OCI-LY7 (cell line): Measurements from ENCODE around the gene THRAP3. TPM values are rescaled to one million over a fixed set of nuclear protein-coding genes. Genes with fewer than 3 reads are reported as not detected.

ENCODE experiments used
- Bru-seq: library from RNA; stranded (reverse); fragments of 400-500 nt; gene quantifications from one replicate; lab custom pipeline; 2021; lab: Mats Ljungman, UMichigan
- BruChase-seq, 2 experiments: library from RNA; stranded (reverse); fragments of 400-500 nt; gene quantifications; one replicate each; lab custom pipeline; 2021; lab: Mats Ljungman, UMichigan
- BruUV-seq: library from RNA; stranded (reverse); fragments of 400-500 nt; replicated peaks from 2 replicates; lab custom pipeline; 2021; lab: Mats Ljungman, UMichigan
- CTCF ChIA-PET: fragments of 300-600 bp; sonication (Branson Sonifier 250); formaldehyde crosslinking; loops from one replicate; lab custom pipeline; 2022; ENCODE audit warnings: antibody characterized with exemption; ENCODE audit not compliant: unreplicated experiment; lab: Charles Lee
- POLR2A ChIA-PET: fragments of 300-600 bp; sonication (Branson Sonifier 250); formaldehyde crosslinking; loops from one replicate; lab custom pipeline; 2022; ENCODE audit warnings: antibody characterized with exemption; lab: Charles Lee
- DNase-seq: peaks from one replicate; pipeline ENCODE4 v3.0.0-alpha.2; 2015; ENCODE audit warnings: low spot score
- H2AFZ ChIP-seq: fragments of 200-600 bp; sonication (generic), shearing (Covaris generic); 2 replicates; pipeline ENCODE4 v1.6.1; 2014; ENCODE audit warnings: mild to moderate bottlenecking, antibody characterized with exemption, low read length, moderate library complexity
- H3K27ac ChIP-seq: fragments of 200-600 bp; sonication (generic); 2 replicates; pipeline ENCODE4 v1.5.1; 2014; ENCODE audit warnings: mixed run types, low read depth, mild to moderate bottlenecking, moderate library complexity, low read length, inconsistent platforms; ENCODE audit not compliant: poor library complexity, severe bottlenecking
- H3K36me3 ChIP-seq: fragments of 200-600 bp; sonication (generic); 2 replicates; pipeline ENCODE4 v1.6.1; 2014; ENCODE audit warnings: mild to moderate bottlenecking, antibody characterized with exemption, low read length, moderate library complexity, mixed read lengths; ENCODE audit not compliant: insufficient read depth
- H3K4me1 ChIP-seq: fragments of 200-600 bp; sonication (generic); 2 replicates; pipeline ENCODE4 v1.5.1; 2014; ENCODE audit warnings: mild to moderate bottlenecking, low read length; ENCODE audit not compliant: insufficient read depth, poor library complexity, severe bottlenecking
- H3K4me2 ChIP-seq: fragments of 200-600 bp; sonication (generic); 2 replicates; pipeline ENCODE4 v1.6.1; 2014; ENCODE audit warnings: mild to moderate bottlenecking, low read length
- H3K4me3 ChIP-seq: fragments of 200-600 bp; sonication (generic); 2 replicates; pipeline ENCODE4 v1.5.1; 2014; ENCODE audit warnings: mild to moderate bottlenecking, low read depth, low read length; ENCODE audit not compliant: poor library complexity, severe bottlenecking
- H3K79me2 ChIP-seq: fragments of 200-600 bp; sonication (generic); 2 replicates; pipeline ENCODE4 v1.6.1; 2016; ENCODE audit warnings: low read depth, mild to moderate bottlenecking, low read length, moderate library complexity, mixed read lengths; ENCODE audit not compliant: insufficient read depth
- H3K9me2 ChIP-seq: fragments of 200-600 bp; sonication (generic); 2 replicates; pipeline ENCODE4 v1.6.1; 2016; ENCODE audit warnings: mild to moderate bottlenecking, low read length, mixed read lengths; ENCODE audit not compliant: insufficient read depth
- H3K9me3 ChIP-seq: fragments of 200-600 bp; sonication (generic); 2 replicates; pipeline ENCODE4 v1.6.1; 2014; ENCODE audit warnings: mild to moderate bottlenecking, mixed run types, low read length, mixed read lengths
- H4K20me1 ChIP-seq: fragments of 200-600 bp; sonication (generic); 2 replicates; pipeline ENCODE4 v1.6.1; 2014; ENCODE audit warnings: mild to moderate bottlenecking, antibody characterized with exemption, low read length, moderate library complexity, mixed read lengths; ENCODE audit not compliant: insufficient read depth
- CTCF ChIP-seq: fragments of 200-600 bp; sonication (generic); conservative IDR thresholded peaks from 2 replicates; pipeline ENCODE4 v1.5.1; 2014; ENCODE audit warnings: mild to moderate bottlenecking, antibody characterized with exemption, low read length, moderate library complexity, mixed read lengths
- EZH2phosphoT487 ChIP-seq: fragments of 200-600 bp; sonication (generic); IDR thresholded peaks from 2 replicates; pipeline ENCODE4 v1.6.1; 2018; ENCODE audit warnings: low read depth, borderline replicate concordance, mild to moderate bottlenecking, mixed run types, antibody characterized with exemption, low read length, moderate library complexity, mixed read lengths
- intact Hi-C: fragments of 100-400 bp; cut with micrococcal nuclease; formaldehyde crosslinking; loops from one replicate; pipeline ENCODE4 v1.10.0; 2022; ENCODE audit not compliant: unreplicated experiment
- long read RNA-seq: library from polyadenylated mRNA; stranded (forward); transcript quantifications from one replicate; pipeline ENCODE4 v2.0.0, GENCODE V29; 2022
- total RNA-seq, 2 experiments: library from RNA; depleted of rRNA in 1 of 2; stranded (reverse); fragments of >200 nt in 1 of 2; shearing (Covaris generic) in 1 of 2; gene quantifications; 2 replicates each; pipeline ENCODE4 v1.2.3, GENCODE V29; 2014 to 2022

The THRAP3 gene
- total RNA-seq (2014; rRNA removed; shearing (Covaris generic)) (76.1 and 98.7 TPM in 2 replicates), total RNA-seq (2022) (131 and 132 TPM in 2 replicates), Bru-seq, nascent RNA (percentile 89 among the genes with signal in this experiment), BruChase-seq, experiment 1, labeled RNA remaining after a 6-hour chase (percentile 93 among the genes with signal in this experiment), BruChase-seq, experiment 2, labeled RNA remaining after a 2-hour chase (percentile 91 among the genes with signal in this experiment)
- long read RNA-seq, full-length matches to known transcripts = 2 of 36 reads
- long read RNA-seq, partial matches to known transcripts = 7 of 36 reads
- long read RNA-seq, other reads (novel, unspliced or antisense) = 27 of 36 reads

DNA sequence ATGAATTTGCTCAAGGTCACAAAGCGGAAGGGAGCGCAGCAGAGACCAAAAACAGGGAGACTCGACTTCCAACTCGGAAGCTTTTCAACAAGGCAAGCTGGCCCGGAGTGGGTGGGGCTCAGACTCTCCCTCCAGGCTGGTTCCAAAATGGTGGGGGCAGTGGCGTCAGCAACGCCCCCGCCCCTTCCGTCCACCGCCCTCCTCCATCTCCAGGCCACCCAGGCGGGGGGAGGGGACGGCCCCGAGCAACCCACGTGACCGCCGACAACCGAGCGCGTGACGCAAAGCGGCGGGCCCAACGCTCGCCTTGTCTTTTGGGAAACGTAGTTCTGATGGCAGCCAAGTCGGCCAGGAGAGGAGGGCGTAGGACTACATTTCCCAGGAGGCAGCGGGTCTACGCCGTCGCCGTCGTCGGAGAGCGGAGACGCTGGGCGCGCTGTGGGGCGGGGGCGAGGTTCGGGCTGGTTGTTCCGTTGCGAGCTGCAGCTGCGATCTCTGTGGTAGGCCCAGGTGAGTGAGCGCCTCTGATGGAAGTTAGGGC, at the start of gene THRAP3:
TSS of gene THRAP3 (plus strand) at position 448 of the 541 bp plus-strand sequence. CDS start 58,121 bp downstream, outside the sequence.
- peak within 1 kb of the TSS; percentile 85 for H3K4me3 ChIP-seq
- H2AFZ ChIP-seq = peak within 1 kb of the TSS; percentile 95
- H3K36me3 ChIP-seq = peaks cover 40% of the 10 kb centered on the region
- peak; percentile 100 for DNase-seq
- TF ChIP-seq EZH2phosphoT487 (no peak), CTCF (no peak)
- POLR2A ChIA-PET = interaction anchor here (0.9 to 2.1 kb wide), 11 partner anchors 10 to 293 kb away, joined by 3 to 7 read pairs (median 4); partner anchors contain the start of gene AGO3
- H3K79me2 ChIP-seq = peaks cover 46% of the 10 kb centered on the region
- H3K9me3 ChIP-seq = no peaks in the 10 kb centered on the region
- H3K4me2 ChIP-seq = peak within 1 kb of the TSS; percentile 95
- intact Hi-C loops = loop anchor here (1.0 kb wide), 1 partner anchor 75 kb away; the partner anchor contains the start of gene TRAPPC3
- H3K27ac ChIP-seq = peak within 1 kb of the TSS; percentile 88
- peaks cover 24% of the 10 kb centered on the region for H3K4me1 ChIP-seq
- CTCF ChIA-PET = interaction anchor here (0.6 to 1.2 kb wide), 2 partner anchors 64 to 484 kb away, joined by 3 read pairs; no protein-coding TSS in a partner anchor
- BruUV-seq = no TSS peak
- no peaks in the 10 kb centered on the region for H3K9me2 ChIP-seq
- peaks cover 19% of the 10 kb centered on the region for H4K20me1 ChIP-seq

GRCh38 chr1:36174713-36175112, 49.5 kb upstream of the THRAP3 start:
- POLR2A ChIA-PET = interaction anchor here (1.2 kb wide), 1 partner anchor 48 kb away, joined by 3 read pairs; no protein-coding TSS in a partner anchor
- H3K27ac ChIP-seq = peak overlapping the region; percentile 12
- CTCF ChIA-PET = no interaction called here
- H3K4me3 ChIP-seq = no peak overlapping the region
- no peak for DNase-seq
- no peak overlapping the region for H2AFZ ChIP-seq
- H3K9me2 ChIP-seq = no peaks in the 10 kb centered on the region
- BruUV-seq = no TSS peak
- H4K20me1 ChIP-seq = no peaks in the 10 kb centered on the region
- peaks cover 93% of the 10 kb centered on the region for H3K36me3 ChIP-seq
- H3K79me2 ChIP-seq = no peaks in the 10 kb centered on the region
- TF ChIP-seq EZH2phosphoT487 (no peak), CTCF (no peak)
- H3K4me2 ChIP-seq = peak overlapping the region; percentile 32; the same call in 1 of the 2 replicates
- intact Hi-C loops = no loop called here
- no peaks in the 10 kb centered on the region for H3K9me3 ChIP-seq
- peaks cover 17% of the 10 kb centered on the region for H3K4me1 ChIP-seq
